ENCODE results near the gene BHLHE40.

The BHLHE40 gene

DNA sequence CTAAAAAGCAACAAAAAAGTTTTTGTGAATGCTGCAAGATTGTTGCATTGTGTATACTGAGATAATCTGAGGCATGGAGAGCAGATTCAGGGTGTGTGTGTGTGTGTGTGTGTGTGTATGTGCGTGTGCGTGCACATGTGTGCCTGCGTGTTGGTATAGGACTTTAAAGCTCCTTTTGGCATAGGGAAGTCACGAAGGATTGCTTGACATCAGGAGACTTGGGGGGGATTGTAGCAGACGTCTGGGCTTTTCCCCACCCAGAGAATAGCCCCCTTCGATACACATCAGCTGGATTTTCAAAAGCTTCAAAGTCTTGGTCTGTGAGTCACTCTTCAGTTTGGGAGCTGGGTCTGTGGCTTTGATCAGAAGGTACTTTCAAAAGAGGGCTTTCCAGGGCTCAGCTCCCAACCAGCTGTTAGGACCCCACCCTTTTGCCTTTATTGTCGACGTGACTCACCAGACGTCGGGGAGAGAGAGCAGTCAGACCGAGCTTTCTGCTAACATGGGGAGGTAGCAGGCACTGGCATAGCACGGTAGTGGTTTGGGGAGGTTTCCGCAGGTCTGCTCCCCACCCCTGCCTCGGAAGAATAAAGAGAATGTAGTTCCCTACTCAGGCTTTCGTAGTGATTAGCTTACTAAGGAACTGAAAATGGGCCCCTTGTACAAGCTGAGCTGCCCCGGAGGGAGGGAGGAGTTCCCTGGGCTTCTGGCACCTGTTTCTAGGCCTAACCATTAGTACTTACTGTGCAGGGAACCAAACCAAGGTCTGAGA lies 4.7 kb downstream of the BHLHE40 start (continued):
- TF ChIP-seq, protein P1, sequence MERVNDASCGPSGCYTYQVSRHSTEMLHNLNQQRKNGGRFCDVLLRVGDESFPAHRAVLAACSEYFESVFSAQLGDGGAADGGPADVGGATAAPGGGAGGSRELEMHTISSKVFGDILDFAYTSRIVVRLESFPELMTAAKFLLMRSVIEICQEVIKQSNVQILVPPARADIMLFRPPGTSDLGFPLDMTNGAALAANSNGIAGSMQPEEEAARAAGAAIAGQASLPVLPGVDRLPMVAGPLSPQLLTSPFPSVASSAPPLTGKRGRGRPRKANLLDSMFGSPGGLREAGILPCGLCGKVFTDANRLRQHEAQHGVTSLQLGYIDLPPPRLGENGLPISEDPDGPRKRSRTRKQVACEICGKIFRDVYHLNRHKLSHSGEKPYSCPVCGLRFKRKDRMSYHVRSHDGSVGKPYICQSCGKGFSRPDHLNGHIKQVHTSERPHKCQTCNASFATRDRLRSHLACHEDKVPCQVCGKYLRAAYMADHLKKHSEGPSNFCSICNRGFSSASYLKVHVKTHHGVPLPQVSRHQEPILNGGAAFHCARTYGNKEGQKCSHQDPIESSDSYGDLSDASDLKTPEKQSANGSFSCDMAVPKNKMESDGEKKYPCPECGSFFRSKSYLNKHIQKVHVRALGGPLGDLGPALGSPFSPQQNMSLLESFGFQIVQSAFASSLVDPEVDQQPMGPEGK (tag by site-specific recombination; IDR thresholded peaks at IDR 0.05): peak; percentile 73
- no peak for TF ChIP-seq ZNF324 (tag by site-specific recombination; IDR thresholded peaks at IDR 0.05)
- 0 out of 2 replicates have a peak, but pooled peaks have one; percentile 17 for TF ChIP-seq ZNF341 (tag by site-specific recombination; IDR thresholded peaks at IDR 0.05; ENCODE audit: low read depth)
- 0 out of 2 replicates have a peak, but pooled peaks have one; percentile 16 for TF ChIP-seq SCRT2 (tag by site-specific recombination; IDR thresholded peaks at IDR 0.05)
- TF ChIP-seq, protein P2, sequence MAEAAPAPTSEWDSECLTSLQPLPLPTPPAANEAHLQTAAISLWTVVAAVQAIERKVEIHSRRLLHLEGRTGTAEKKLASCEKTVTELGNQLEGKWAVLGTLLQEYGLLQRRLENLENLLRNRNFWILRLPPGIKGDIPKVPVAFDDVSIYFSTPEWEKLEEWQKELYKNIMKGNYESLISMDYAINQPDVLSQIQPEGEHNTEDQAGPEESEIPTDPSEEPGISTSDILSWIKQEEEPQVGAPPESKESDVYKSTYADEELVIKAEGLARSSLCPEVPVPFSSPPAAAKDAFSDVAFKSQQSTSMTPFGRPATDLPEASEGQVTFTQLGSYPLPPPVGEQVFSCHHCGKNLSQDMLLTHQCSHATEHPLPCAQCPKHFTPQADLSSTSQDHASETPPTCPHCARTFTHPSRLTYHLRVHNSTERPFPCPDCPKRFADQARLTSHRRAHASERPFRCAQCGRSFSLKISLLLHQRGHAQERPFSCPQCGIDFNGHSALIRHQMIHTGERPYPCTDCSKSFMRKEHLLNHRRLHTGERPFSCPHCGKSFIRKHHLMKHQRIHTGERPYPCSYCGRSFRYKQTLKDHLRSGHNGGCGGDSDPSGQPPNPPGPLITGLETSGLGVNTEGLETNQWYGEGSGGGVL (tag by site-specific recombination; IDR thresholded peaks at IDR 0.05): peak; percentile 57
- no peak for TF ChIP-seq ZSCAN16 (tag by site-specific recombination; IDR thresholded peaks at IDR 0.05)

DNA sequence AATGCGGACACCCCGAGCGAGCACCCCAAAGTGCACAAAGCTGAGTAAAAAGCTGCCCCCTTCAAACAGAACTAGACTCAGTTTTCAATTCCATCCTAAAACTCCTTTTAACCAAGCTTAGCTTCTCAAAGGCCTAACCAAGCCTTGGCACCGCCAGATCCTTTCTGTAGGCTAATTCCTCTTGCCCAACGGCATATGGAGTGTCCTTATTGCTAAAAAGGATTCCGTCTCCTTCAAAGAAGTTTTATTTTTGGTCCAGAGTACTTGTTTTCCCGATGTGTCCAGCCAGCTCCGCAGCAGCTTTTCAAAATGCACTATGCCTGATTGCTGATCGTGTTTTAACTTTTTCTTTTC lies 5.3 kb downstream of the BHLHE40 start:
- Histone ChIP-seq H3K27ac (ENCODE audit: extremely low read depth, low read depth, low read length) (peak overlapping the region; percentile 80), H3K4me1 (ENCODE audit: control insufficient read depth, insufficient read depth, low read length) (peaks cover 26% of the 10 kb centered on the region), H3K4me3 (ENCODE audit: low read depth, low read length) (peak overlapping the region; percentile 30), H3K36me3 (ENCODE audit: control insufficient read depth in 2 of 2, insufficient read depth in 1 of 2, low read length in 2 of 2) (peaks cover 8 to 36% of the 10 kb centered on the region in 2 experiments; a peak in 2 of 3 replicates), H3K9me3 (ENCODE audit: control insufficient read depth, insufficient read depth, low read depth, low read length) (no peaks in the 10 kb centered on the region)
- CTCF ChIA-PET: interaction anchor here (0.6 to 12.6 kb wide), 13 partner anchors 7 to 274 kb away, joined by 3 to 94 read pairs (median 5); no protein-coding TSS in a partner anchor
- POLR2A ChIA-PET: interaction anchor here (0.9 to 11.7 kb wide), 7 partner anchors 10 to 232 kb away, joined by 3 to 332 read pairs (median 20); no protein-coding TSS in a partner anchor
- no peak for TF ChIP-seq ZNF530 (tag by site-specific recombination; IDR thresholded peaks at IDR 0.05; ENCODE audit: low read depth)
- no peak for TF ChIP-seq HOXC10 (CRISPR knock-in tag; IDR thresholded peaks at IDR 0.05)
- TF ChIP-seq, protein P3, sequence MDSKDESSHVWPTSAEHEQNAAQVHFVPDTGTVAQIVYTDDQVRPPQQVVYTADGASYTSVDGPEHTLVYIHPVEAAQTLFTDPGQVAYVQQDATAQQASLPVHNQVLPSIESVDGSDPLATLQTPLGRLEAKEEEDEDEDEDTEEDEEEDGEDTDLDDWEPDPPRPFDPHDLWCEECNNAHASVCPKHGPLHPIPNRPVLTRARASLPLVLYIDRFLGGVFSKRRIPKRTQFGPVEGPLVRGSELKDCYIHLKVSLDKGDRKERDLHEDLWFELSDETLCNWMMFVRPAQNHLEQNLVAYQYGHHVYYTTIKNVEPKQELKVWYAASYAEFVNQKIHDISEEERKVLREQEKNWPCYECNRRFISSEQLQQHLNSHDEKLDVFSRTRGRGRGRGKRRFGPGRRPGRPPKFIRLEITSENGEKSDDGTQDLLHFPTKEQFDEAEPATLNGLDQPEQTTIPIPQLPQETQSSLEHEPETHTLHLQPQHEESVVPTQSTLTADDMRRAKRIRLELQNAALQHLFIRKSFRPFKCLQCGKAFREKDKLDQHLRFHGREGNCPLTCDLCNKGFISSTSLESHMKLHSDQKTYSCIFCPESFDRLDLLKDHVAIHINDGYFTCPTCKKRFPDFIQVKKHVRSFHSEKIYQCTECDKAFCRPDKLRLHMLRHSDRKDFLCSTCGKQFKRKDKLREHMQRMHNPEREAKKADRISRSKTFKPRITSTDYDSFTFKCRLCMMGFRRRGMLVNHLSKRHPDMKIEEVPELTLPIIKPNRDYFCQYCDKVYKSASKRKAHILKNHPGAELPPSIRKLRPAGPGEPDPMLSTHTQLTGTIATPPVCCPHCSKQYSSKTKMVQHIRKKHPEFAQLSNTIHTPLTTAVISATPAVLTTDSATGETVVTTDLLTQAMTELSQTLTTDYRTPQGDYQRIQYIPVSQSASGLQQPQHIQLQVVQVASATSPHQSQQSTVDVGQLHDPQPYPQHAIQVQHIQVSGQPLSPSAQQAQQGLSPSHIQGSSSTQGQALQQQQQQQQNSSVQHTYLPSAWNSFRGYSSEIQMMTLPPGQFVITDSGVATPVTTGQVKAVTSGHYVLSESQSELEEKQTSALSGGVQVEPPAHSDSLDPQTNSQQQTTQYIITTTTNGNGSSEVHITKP (tag by site-specific recombination; IDR thresholded peaks at IDR 0.05): peak; percentile 71
- no peak for TF ChIP-seq ZEB2 (tag by site-specific recombination; IDR thresholded peaks at IDR 0.05)

DNA sequence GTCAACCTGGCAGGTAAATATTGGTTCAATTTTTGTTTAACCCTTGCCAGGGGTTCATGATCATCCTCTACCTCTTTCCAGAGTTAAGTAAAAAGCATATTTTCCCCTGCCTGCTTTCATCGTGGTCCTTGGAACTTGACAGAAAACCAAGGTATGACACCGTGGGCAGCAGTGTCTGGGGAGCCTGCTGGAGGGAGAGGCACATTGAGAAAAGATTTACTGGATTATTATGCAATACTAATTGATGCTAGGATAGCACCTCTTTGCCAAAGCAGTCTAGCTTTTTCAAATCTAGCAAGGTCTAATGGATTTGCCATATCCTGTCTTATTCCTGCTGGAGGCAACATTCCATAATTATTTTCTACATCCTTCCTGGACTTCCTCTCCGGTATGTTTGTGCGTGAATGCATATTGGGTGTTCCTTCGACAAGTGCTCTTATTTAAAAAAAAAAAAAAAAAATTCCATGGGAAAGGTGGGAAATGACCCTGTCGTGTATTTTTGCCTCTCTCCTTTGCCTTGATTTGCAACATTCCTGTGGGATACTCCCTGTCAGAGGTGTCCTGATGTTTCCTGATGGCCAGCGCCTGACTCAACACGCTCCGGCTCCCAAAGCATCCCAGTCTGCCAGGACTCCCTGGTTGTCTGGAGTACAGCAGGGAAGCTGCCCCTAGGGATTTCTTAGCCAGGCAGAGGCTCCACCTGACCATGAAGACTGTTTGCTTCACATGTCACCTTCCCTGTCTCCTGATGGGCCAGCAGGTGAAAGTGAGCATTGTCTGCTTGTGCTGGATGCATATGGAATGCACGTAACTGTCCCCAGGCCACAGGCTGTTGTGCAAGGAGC lies 6.3 kb downstream of the BHLHE40 start:
- Histone ChIP-seq H3K4me1 (ENCODE audit: control insufficient read depth, insufficient read depth, low read length) (peaks cover 29% of the 10 kb centered on the region), H3K9me3 (ENCODE audit: control insufficient read depth, insufficient read depth, low read depth, low read length) (no peaks in the 10 kb centered on the region), H3K4me3 (ENCODE audit: low read depth, low read length) (no peak overlapping the region), H3K36me3 (ENCODE audit: control insufficient read depth in 2 of 2, insufficient read depth in 1 of 2, low read length in 2 of 2) (peaks cover 8 to 36% of the 10 kb centered on the region in 2 experiments; a peak in 2 of 3 replicates), H3K27ac (ENCODE audit: extremely low read depth, low read depth, low read length) (peak overlapping the region; percentile 95)
- POLR2A ChIA-PET: interaction anchor here (0.6 to 11.7 kb wide), 18 partner anchors 8 to 233 kb away, joined by 3 to 332 read pairs (median 6); partner anchors contain the start of genes BHLHE40 and EDEM1
- CTCF ChIA-PET: interaction anchor here (0.9 to 12.6 kb wide), 15 partner anchors 8 to 275 kb away, joined by 3 to 94 read pairs (median 5); no protein-coding TSS in a partner anchor
- no peak for TF ChIP-seq SALL2 (tag by site-specific recombination; IDR thresholded peaks at IDR 0.05; ENCODE audit: borderline replicate concordance)
- TF ChIP-seq ZNF112 (tag by site-specific recombination; IDR thresholded peaks at IDR 0.05): no peak
- TF ChIP-seq GLIS1 (tag by site-specific recombination; IDR thresholded peaks at IDR 0.05): peak; percentile 24
- TF ChIP-seq ZNF37A (tag by site-specific recombination; IDR thresholded peaks at IDR 0.05): no peak
- TF ChIP-seq KLF16 (tag by site-specific recombination; IDR thresholded peaks at IDR 0.05): no peak
- no peak for TF ChIP-seq ZNF768 (tag by site-specific recombination; IDR thresholded peaks at IDR 0.05)
- TF ChIP-seq ZNF221 (tag by site-specific recombination; IDR thresholded peaks at IDR 0.05; ENCODE audit: borderline replicate concordance): no peak
- no peak for TF ChIP-seq ZNF701 (tag by site-specific recombination; IDR thresholded peaks at IDR 0.05)
- TF ChIP-seq ZNF585B (tag by site-specific recombination; IDR thresholded peaks at IDR 0.05): no peak
- 0 out of 2 replicates have a peak, but pooled peaks have one; percentile 19 for TF ChIP-seq SCRT1 (tag by site-specific recombination; IDR thresholded peaks at IDR 0.05; ENCODE audit: borderline replicate concordance)
- no peak for TF ChIP-seq ZNF140 (tag by site-specific recombination; IDR thresholded peaks at IDR 0.05)
- TF ChIP-seq IKZF3 (tag by site-specific recombination; IDR thresholded peaks at IDR 0.05): peak; percentile 86; the same call in 1 of the 2 replicates
- TF ChIP-seq ZFP41 (tag by site-specific recombination; IDR thresholded peaks at IDR 0.05; ENCODE audit: borderline replicate concordance): no peak

All from HEK293 (cell line).